Ammon's horn (tissue), 1 donor: ENCODE data around the gene FAP.

Source experiments
- DNase-seq: peaks from one replicate; pipeline ENCODE4 v3.0.0-alpha.2; 2016; ENCODE audit warnings: low spot score

FAP gene

DNA sequence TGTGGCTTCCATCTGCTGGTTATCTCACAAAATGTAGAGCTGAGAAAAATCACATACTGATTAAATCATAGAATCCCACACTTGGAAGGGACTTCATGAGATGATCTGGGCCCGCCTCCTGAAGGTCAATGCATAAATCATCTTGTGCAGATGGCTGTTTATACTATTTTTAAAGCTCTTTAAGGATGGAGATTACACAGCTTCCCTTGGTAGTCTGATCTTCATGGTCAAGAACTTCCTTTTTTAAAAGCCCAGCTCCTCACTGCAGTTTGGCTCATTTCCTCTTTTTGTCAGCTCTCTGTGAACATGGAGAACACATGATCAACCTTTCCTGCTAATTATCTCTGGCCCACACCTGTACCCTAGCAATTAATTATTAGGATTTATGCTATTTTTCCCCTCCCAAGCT, 117.1 kb downstream of the FAP start:
- peak; percentile 52 for DNase-seq

GRCh38 chr2:162125138-162125537, 118.1 kb downstream of the FAP start:
- no peak for DNase-seq

GRCh38 chr2:162123806-162124758, 119.2 kb downstream of the FAP start:
- DNase-seq: peak; percentile 74
